ENCODE measurements around the gene CRNKL1.

CRNKL1 gene

GRCh38 chr20:20076297-20077065 lies 24.2 kb upstream of the CRNKL1 start:
- ATAC-seq = peak; percentile 24
- DNase-seq (ENCODE audit: low spot score in 2 of 2) = no peak
- no peaks in the 10 kb centered on the region for H3K9me3 Mint-ChIP-seq
- H3K4me1 Mint-ChIP-seq = no peaks in the 10 kb centered on the region
- H3K27ac Mint-ChIP-seq = no peak overlapping the region
- H3K4me3 Mint-ChIP-seq = no peak overlapping the region
- H3K36me3 Mint-ChIP-seq = no peaks in the 10 kb centered on the region

GRCh38 chr20:20075032-20075431 lies 22.8 kb upstream of the CRNKL1 start:
- no peak for ATAC-seq
- Mint-ChIP-seq H3K27ac (no peak overlapping the region), H3K4me1 (no peaks in the 10 kb centered on the region), H3K4me3 (no peak overlapping the region), H3K36me3 (no peaks in the 10 kb centered on the region), H3K9me3 (no peaks in the 10 kb centered on the region)
- no peak for DNase-seq (ENCODE audit: low spot score in 2 of 2)

- no peak for ATAC-seq
Observed at GRCh38 chr20:20073801-20074371, 21.6 kb upstream of the CRNKL1 start.

GRCh38 chr20:20070871-20071726 lies 18.8 kb upstream of the CRNKL1 start:
- Mint-ChIP-seq H3K4me3 (no peak overlapping the region), H3K9me3 (no peaks in the 10 kb centered on the region), H3K4me1 (no peaks in the 10 kb centered on the region), H3K27ac (no peak overlapping the region), H3K36me3 (no peaks in the 10 kb centered on the region)
- ATAC-seq = no peak
- DNase-seq (ENCODE audit: low spot score in 2 of 2) = no peak

More at GRCh38 chr20:20073801-20074371, 21.6 kb upstream of the CRNKL1 start:
- Mint-ChIP-seq H3K36me3 (no peaks in the 10 kb centered on the region), H3K4me1 (no peaks in the 10 kb centered on the region), H3K4me3 (no peak overlapping the region), H3K27ac (no peak overlapping the region), H3K9me3 (no peaks in the 10 kb centered on the region)
- no peak for DNase-seq (ENCODE audit: low spot score in 2 of 2)

GRCh38 chr20:20065361-20065760 lies 13.1 kb upstream of the CRNKL1 start:
- no peak overlapping the region for H3K27ac Mint-ChIP-seq
- no peak overlapping the region for H3K4me3 Mint-ChIP-seq
- no peaks in the 10 kb centered on the region for H3K36me3 Mint-ChIP-seq
- no peak for DNase-seq (ENCODE audit: low spot score in 2 of 2)
- ATAC-seq = no peak
- no peaks in the 10 kb centered on the region for H3K9me3 Mint-ChIP-seq
- no peaks in the 10 kb centered on the region for H3K4me1 Mint-ChIP-seq

GRCh38 chr20:20063941-20064702 lies 11.9 kb upstream of the CRNKL1 start:
- no peak overlapping the region for H3K4me3 Mint-ChIP-seq
- H3K36me3 Mint-ChIP-seq = no peaks in the 10 kb centered on the region
- H3K4me1 Mint-ChIP-seq = no peaks in the 10 kb centered on the region
- H3K27ac Mint-ChIP-seq = no peak overlapping the region
- no peak for ATAC-seq
- no peaks in the 10 kb centered on the region for H3K9me3 Mint-ChIP-seq
- no peak for DNase-seq (ENCODE audit: low spot score in 2 of 2)

GRCh38 chr20:20060234-20060998 lies 8.2 kb upstream of the CRNKL1 start:
- H3K4me1 Mint-ChIP-seq = no peaks in the 10 kb centered on the region
- no peak overlapping the region for H3K27ac Mint-ChIP-seq
- peak; percentile 37 for ATAC-seq

GRCh38 chr20:20051767-20052073 lies 546 bp downstream of the CRNKL1 start:
- Mint-ChIP-seq H3K27ac (peak overlapping the region; percentile 99), H3K4me1 (peaks cover 20% of the 10 kb centered on the region), H3K36me3 (peaks cover 53% of the 10 kb centered on the region), H3K9me3 (no peaks in the 10 kb centered on the region), H3K4me3 (peak overlapping the region; percentile 99)
- no peak for DNase-seq (ENCODE audit: low spot score in 2 of 2)
- ATAC-seq = peak; percentile 64

More at GRCh38 chr20:20060234-20060998, 8.2 kb upstream of the CRNKL1 start:
- H3K36me3 Mint-ChIP-seq = no peaks in the 10 kb centered on the region
- H3K4me3 Mint-ChIP-seq = no peak overlapping the region
- DNase-seq (ENCODE audit: low spot score in 2 of 2) = no peak
- H3K9me3 Mint-ChIP-seq = no peaks in the 10 kb centered on the region

GRCh38 chr20:20039752-20040387 lies 12.4 kb downstream of the CRNKL1 start:
- ATAC-seq = no peak
- Mint-ChIP-seq H3K36me3 (peaks cover 100% of the 10 kb centered on the region), H3K4me1 (peaks cover 7% of the 10 kb centered on the region), H3K27ac (no peak overlapping the region), H3K4me3 (no peak overlapping the region), H3K9me3 (no peaks in the 10 kb centered on the region)
- DNase-seq (ENCODE audit: low spot score in 2 of 2) = no peak

GRCh38 chr20:20038586-20038985 lies 13.7 kb downstream of the CRNKL1 start:
- H3K9me3 Mint-ChIP-seq = no peaks in the 10 kb centered on the region
- H3K4me3 Mint-ChIP-seq = no peak overlapping the region
- no peak for ATAC-seq
- peaks cover 100% of the 10 kb centered on the region for H3K36me3 Mint-ChIP-seq
- DNase-seq (ENCODE audit: low spot score in 2 of 2) = no peak
- H3K27ac Mint-ChIP-seq = no peak overlapping the region
- H3K4me1 Mint-ChIP-seq = no peaks in the 10 kb centered on the region

- no peak for DNase-seq (ENCODE audit: low spot score in 2 of 2)
- no peaks in the 10 kb centered on the region for H3K9me3 Mint-ChIP-seq
- peaks cover 100% of the 10 kb centered on the region for H3K36me3 Mint-ChIP-seq
- no peaks in the 10 kb centered on the region for H3K4me1 Mint-ChIP-seq
- H3K4me3 Mint-ChIP-seq = no peak overlapping the region
- H3K27ac Mint-ChIP-seq = no peak overlapping the region
- ATAC-seq = no peak
Observed at GRCh38 chr20:20037960-20038359, 14.3 kb downstream of the CRNKL1 start.

- no peaks in the 10 kb centered on the region for H3K9me3 Mint-ChIP-seq
- H3K36me3 Mint-ChIP-seq = peaks cover 98% of the 10 kb centered on the region
- no peak for ATAC-seq
- peak overlapping the region; percentile 0 for H3K27ac Mint-ChIP-seq
- H3K4me1 Mint-ChIP-seq = no peaks in the 10 kb centered on the region
- DNase-seq (ENCODE audit: low spot score in 2 of 2) = no peak
- H3K4me3 Mint-ChIP-seq = no peak overlapping the region
Observed at GRCh38 chr20:20036756-20037155, 15.5 kb downstream of the CRNKL1 start.

GRCh38 chr20:20034486-20034885 lies 17.8 kb downstream of the CRNKL1 start:
- Mint-ChIP-seq H3K4me3 (no peak overlapping the region), H3K9me3 (no peaks in the 10 kb centered on the region), H3K4me1 (no peaks in the 10 kb centered on the region), H3K27ac (no peak overlapping the region), H3K36me3 (peaks cover 97% of the 10 kb centered on the region)
- ATAC-seq = no peak
- DNase-seq (ENCODE audit: low spot score in 2 of 2) = no peak

GRCh38 chr20:20031790-20032189 lies 20.5 kb downstream of the CRNKL1 start:
- Mint-ChIP-seq H3K9me3 (no peaks in the 10 kb centered on the region), H3K36me3 (peaks cover 97% of the 10 kb centered on the region), H3K4me1 (no peaks in the 10 kb centered on the region), H3K27ac (no peak overlapping the region), H3K4me3 (no peak overlapping the region)
- DNase-seq (ENCODE audit: low spot score in 2 of 2) = no peak
- no peak for ATAC-seq
